ENCODE data around the gene AK4. TPM values are rescaled to one million over a fixed set of nuclear protein-coding genes. Genes with fewer than 3 reads are reported as not detected.

AK4 gene
- total and polyA plus RNA-seq, 4 donors = 52.3 to 106 (median 59.3) TPM

DNA sequence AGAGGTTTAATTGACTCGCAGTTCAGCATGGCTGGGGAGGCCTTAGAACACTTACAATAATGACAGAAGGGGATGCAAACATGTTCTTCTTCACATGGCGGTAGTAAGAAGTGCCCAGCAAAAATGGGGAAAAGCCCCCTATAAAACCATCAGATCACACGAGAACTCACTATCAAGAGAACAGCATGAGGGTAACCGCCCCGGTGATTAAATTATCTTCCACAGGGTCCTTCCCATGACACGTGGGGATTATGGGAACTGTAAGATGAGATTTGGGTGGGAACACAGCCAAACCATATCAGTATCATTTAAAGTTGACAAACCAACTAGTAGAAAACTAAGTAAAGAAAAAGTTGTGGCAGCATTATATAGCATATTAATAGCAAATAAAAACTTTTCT is 90.0 kb downstream of the AK4 start:
- 71% methylated on average over 6 of the region's 6 CpGs for WGBS
- no peaks in the 10 kb centered on the region for H3K9me3 ChIP-seq (ENCODE audit: control insufficient read depth in 4 of 4, low read length in 3 of 4)

GRCh38 chr1:65243491-65243890 is 95.5 kb downstream of the AK4 start:
- no peaks in the 10 kb centered on the region for H3K27me3 ChIP-seq (ENCODE audit: control insufficient read depth in 4 of 4, insufficient read depth in 4 of 4, low read length in 3 of 4)
- H3K9me3 ChIP-seq (ENCODE audit: control insufficient read depth in 4 of 4, low read length in 3 of 4) = no peaks in the 10 kb centered on the region

More for the DNA sequence above, 90.0 kb downstream of the AK4 start:
- Histone ChIP-seq H3K4me1 (ENCODE audit: control insufficient read depth in 4 of 4, insufficient read depth in 4 of 4, low read length in 3 of 4) (no peaks in the 10 kb centered on the region), H3K27ac (ENCODE audit: low read depth in 1 of 2, low read length in 2 of 2) (no peak overlapping the region), H3K27me3 (ENCODE audit: control insufficient read depth in 4 of 4, insufficient read depth in 4 of 4, low read length in 3 of 4) (no peaks in the 10 kb centered on the region), H3K4me3 (ENCODE audit: low read depth in 1 of 3, low read length in 3 of 3) (no peak overlapping the region), H3K36me3 (ENCODE audit: control insufficient read depth in 4 of 4, insufficient read depth in 3 of 4, low read depth in 1 of 4, low read length in 3 of 4) (no peaks in the 10 kb centered on the region), H3K9ac (ENCODE audit: low read depth in 1 of 2, low read length in 2 of 2) (no peak overlapping the region)
- no peak for TF ChIP-seq FOXA1 (IDR thresholded peaks at IDR 0.05)
- TF ChIP-seq FOXA2 (IDR thresholded peaks at IDR 0.05) = no peak
- TF ChIP-seq, protein P1, sequence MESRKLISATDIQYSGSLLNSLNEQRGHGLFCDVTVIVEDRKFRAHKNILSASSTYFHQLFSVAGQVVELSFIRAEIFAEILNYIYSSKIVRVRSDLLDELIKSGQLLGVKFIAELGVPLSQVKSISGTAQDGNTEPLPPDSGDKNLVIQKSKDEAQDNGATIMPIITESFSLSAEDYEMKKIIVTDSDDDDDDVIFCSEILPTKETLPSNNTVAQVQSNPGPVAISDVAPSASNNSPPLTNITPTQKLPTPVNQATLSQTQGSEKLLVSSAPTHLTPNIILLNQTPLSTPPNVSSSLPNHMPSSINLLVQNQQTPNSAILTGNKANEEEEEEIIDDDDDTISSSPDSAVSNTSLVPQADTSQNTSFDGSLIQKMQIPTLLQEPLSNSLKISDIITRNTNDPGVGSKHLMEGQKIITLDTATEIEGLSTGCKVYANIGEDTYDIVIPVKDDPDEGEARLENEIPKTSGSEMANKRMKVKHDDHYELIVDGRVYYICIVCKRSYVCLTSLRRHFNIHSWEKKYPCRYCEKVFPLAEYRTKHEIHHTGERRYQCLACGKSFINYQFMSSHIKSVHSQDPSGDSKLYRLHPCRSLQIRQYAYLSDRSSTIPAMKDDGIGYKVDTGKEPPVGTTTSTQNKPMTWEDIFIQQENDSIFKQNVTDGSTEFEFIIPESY (IDR thresholded peaks at IDR 0.05) = no peak
- no peak for TF ChIP-seq RAD21 (IDR thresholded peaks at IDR 0.05)
- TF ChIP-seq, protein P2, sequence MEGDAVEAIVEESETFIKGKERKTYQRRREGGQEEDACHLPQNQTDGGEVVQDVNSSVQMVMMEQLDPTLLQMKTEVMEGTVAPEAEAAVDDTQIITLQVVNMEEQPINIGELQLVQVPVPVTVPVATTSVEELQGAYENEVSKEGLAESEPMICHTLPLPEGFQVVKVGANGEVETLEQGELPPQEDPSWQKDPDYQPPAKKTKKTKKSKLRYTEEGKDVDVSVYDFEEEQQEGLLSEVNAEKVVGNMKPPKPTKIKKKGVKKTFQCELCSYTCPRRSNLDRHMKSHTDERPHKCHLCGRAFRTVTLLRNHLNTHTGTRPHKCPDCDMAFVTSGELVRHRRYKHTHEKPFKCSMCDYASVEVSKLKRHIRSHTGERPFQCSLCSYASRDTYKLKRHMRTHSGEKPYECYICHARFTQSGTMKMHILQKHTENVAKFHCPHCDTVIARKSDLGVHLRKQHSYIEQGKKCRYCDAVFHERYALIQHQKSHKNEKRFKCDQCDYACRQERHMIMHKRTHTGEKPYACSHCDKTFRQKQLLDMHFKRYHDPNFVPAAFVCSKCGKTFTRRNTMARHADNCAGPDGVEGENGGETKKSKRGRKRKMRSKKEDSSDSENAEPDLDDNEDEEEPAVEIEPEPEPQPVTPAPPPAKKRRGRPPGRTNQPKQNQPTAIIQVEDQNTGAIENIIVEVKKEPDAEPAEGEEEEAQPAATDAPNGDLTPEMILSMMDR (IDR thresholded peaks at IDR 0.05; ENCODE audit: low read depth, low read length, missing input control) = no peak
- no peak for TF ChIP-seq TAF1 (conservative IDR thresholded peaks at IDR 0.05)
- TF ChIP-seq NR2F2 (IDR thresholded peaks at IDR 0.05) = no peak
- no peak for TF ChIP-seq SP1 (IDR thresholded peaks at IDR 0.05)
- no peak for TF ChIP-seq YY1 (IDR thresholded peaks at IDR 0.05)
- TF ChIP-seq MAX (IDR thresholded peaks at IDR 0.05) = no peak
- TF ChIP-seq RXRA (IDR thresholded peaks at IDR 0.05) = no peak
- no peak for TF ChIP-seq GABPA (IDR thresholded peaks at IDR 0.05 in 1 of 2, conservative IDR thresholded peaks at IDR 0.05 in 1 of 2)
- TF ChIP-seq EGR1 (IDR thresholded peaks at IDR 0.05; ENCODE audit: low read depth in 2 of 2) = no peak
- TF ChIP-seq JUND (IDR thresholded peaks at IDR 0.05) = no peak
- TF ChIP-seq, protein P3, sequence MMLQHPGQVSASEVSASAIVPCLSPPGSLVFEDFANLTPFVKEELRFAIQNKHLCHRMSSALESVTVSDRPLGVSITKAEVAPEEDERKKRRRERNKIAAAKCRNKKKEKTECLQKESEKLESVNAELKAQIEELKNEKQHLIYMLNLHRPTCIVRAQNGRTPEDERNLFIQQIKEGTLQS (IDR thresholded peaks at IDR 0.05) = no peak
- TF ChIP-seq HNF4A (conservative IDR thresholded peaks at IDR 0.05) = no peak
- no peak for DNase-seq (ENCODE audit: low spot score)

More at GRCh38 chr1:65243491-65243890, 95.5 kb downstream of the AK4 start:
- H3K4me3 ChIP-seq (ENCODE audit: low read depth in 1 of 3, low read length in 3 of 3) = no peak overlapping the region
- H3K36me3 ChIP-seq (ENCODE audit: control insufficient read depth in 4 of 4, insufficient read depth in 3 of 4, low read depth in 1 of 4, low read length in 3 of 4) = no peaks in the 10 kb centered on the region
- 92% methylated on average over 3 of the region's 3 CpGs for WGBS
- no peak for DNase-seq (ENCODE audit: low spot score)
- H3K27ac ChIP-seq (ENCODE audit: low read depth in 1 of 2, low read length in 2 of 2) = no peak overlapping the region
- no peak overlapping the region for H3K9ac ChIP-seq (ENCODE audit: low read depth in 1 of 2, low read length in 2 of 2)
- TF ChIP-seq JUND (IDR thresholded peaks at IDR 0.05) (no peak), FOXA1 (IDR thresholded peaks at IDR 0.05) (no peak), REST (IDR thresholded peaks at IDR 0.05) (no peak), TAF1 (conservative IDR thresholded peaks at IDR 0.05) (no peak), SP1 (IDR thresholded peaks at IDR 0.05) (no peak), RXRA (IDR thresholded peaks at IDR 0.05) (no peak), RAD21 (IDR thresholded peaks at IDR 0.05) (no peak), HNF4G (IDR thresholded peaks at IDR 0.05) (no peak), FOXA2 (IDR thresholded peaks at IDR 0.05) (no peak)
- H3K4me1 ChIP-seq (ENCODE audit: control insufficient read depth in 4 of 4, insufficient read depth in 4 of 4, low read length in 3 of 4) = no peaks in the 10 kb centered on the region
